ENCODE measurements around the gene UBE2E3. TPM values are rescaled to one million over a fixed set of nuclear protein-coding genes. Genes with fewer than 3 reads are reported as not detected.

Gene UBE2E3
- total and polyA plus RNA-seq, 2 of the 4 experiments (the other 2 are of a cell fraction): 106 to 114 TPM

DNA sequence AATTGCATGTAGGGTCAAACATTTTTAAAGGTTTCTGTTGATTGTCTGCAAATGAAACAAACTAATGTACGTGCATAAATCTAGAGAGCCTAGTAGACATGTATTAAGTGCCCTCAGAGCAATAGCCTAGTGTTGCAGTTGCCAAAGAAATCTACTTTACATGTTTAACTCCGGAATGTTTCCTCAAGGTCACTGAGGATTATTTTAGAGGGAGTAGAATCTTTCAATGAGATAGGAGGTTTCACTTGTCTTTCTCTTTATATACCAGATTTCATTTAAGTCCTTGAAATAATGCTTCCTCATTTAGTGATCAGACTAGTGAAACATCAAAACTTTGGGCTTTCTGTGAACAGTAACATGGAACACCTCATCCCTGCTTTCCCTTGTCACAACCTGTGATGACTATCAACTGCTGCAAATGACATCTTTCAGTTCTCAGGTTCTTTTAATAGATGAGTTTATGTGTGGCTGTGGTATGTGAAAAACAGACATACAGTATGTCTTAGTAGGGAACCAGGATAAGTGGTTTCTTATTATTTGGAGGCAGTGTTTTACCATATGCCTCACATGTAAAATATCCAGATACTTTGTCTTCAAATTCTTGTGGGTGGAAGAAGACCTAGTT, 5.5 kb downstream of the UBE2E3 start:
- Histone ChIP-seq H3K18ac (ENCODE audit: low read depth, low read length) (no peak overlapping the region; the same call in 1 of the 2 replicates), H2BK120ac (ENCODE audit: low read depth, low read length) (no peak overlapping the region), H3K4ac (ENCODE audit: low read depth, low read length) (no peak overlapping the region), H3K9ac (ENCODE audit: low read depth, low read length) (no peak overlapping the region; the same call in 1 of the 2 replicates), H3K4me2 (ENCODE audit: low read depth, low read length) (peak overlapping the region; percentile 12; the same call in 1 of the 2 replicates), H4K5ac (ENCODE audit: low read depth, low read length) (no peak overlapping the region), H3K4me1 (ENCODE audit: control insufficient read depth, insufficient read depth, low read length) (0 out of 2 replicates have a peak, but pooled peaks cover 2% of the 10 kb centered on the region), H3K9me1 (ENCODE audit: insufficient read depth, low read length) (no peaks in the 10 kb centered on the region; the same call in none of the 2 replicates), H2AK5ac (ENCODE audit: low read depth, low read length) (peak overlapping the region; percentile 60; the same call in 1 of the 2 replicates), H2AFZ (replicated peaks; ENCODE audit: low read length, poor library complexity) (no peak overlapping the region), H2BK20ac (ENCODE audit: low read depth, low read length) (no peak overlapping the region), H3K27me3 (ENCODE audit: control insufficient read depth, insufficient read depth, low read length) (no peaks in the 10 kb centered on the region), H3K27ac (ENCODE audit: insufficient read depth, low read length) (no peak overlapping the region), H3K23ac (ENCODE audit: low read depth, low read length) (peak overlapping the region; percentile 84; the same call in 1 of the 2 replicates), H3K4me3 (ENCODE audit: insufficient read depth, low read depth, low read length) (no peak overlapping the region), H3K9me3 (ENCODE audit: control insufficient read depth, insufficient read depth, low read length) (no peaks in the 10 kb centered on the region), H3K36me3 (ENCODE audit: control insufficient read depth, insufficient read depth, low read length) (peaks cover 1% of the 10 kb centered on the region; the same call in 1 of the 2 replicates), H2AK9ac (replicated peaks; ENCODE audit: low read depth, low read length, poor library complexity) (no peak overlapping the region), H4K8ac (ENCODE audit: low read depth in 2 of 2, low read length in 2 of 2) (no peak overlapping the region), H4K91ac (ENCODE audit: insufficient read depth, low read depth, low read length) (no peak overlapping the region), H3K56ac (ENCODE audit: extremely low read depth, insufficient read depth, low read length) (no peak overlapping the region), H3K14ac (replicated peaks; ENCODE audit: low read depth, low read length) (peak overlapping the region; percentile 87), H3K79me1 (ENCODE audit: low read depth in 1 of 2, low read length in 2 of 2) (peaks cover 0 to 47% of the 10 kb centered on the region in 2 experiments; a peak in 3 of 4 replicates), H2BK15ac (ENCODE audit: low read depth, low read length) (no peak overlapping the region; the same call in 2 of the 3 replicates), H2BK5ac (ENCODE audit: low read depth, low read length, poor library complexity, severe bottlenecking) (no peak overlapping the region), H4K20me1 (ENCODE audit: insufficient read depth, low read length) (peaks cover 11% of the 10 kb centered on the region)
- DNase-seq (no peak), ATAC-seq (ENCODE audit: low read depth) (no peak)
- no CpG with 5 or more reads among the region's 2 CpGs for whole genome bisulfite sequencing, 2 experiments (ENCODE audit: extremely low coverage in 2 of 2, insufficient read length in 1 of 2)
- POLR2A ChIA-PET (ENCODE audit: unreplicated experiment): no interaction called here
- dilution Hi-C loops (cut with HindIII; ENCODE audit: low sequenced_read_pairs, unreplicated experiment) (no loop called here), in situ Hi-C loops (cut with MboI; ENCODE audit: low sequenced_read_pairs) (loop anchor here (10.0 kb wide), 1 partner anchor 861 kb away; no protein-coding TSS in a partner anchor), intact Hi-C loops (cut with micrococcal nuclease) (no loop called here)
- CTCF ChIA-PET: no interaction called here
- BruUV-seq (replicated peaks): no TSS peak
- TF ChIP-seq RAD21 (IDR thresholded peaks at IDR 0.05; ENCODE audit: low read length) (no peak), RFX5 (IDR thresholded peaks at IDR 0.05; ENCODE audit: low read depth, low read length) (no peak), MAZ (IDR thresholded peaks at IDR 0.05; ENCODE audit: borderline replicate concordance, low read depth, low read length) (no peak), FOS (IDR thresholded peaks at IDR 0.05; ENCODE audit: low read depth, low read length) (no peak), MAFK (IDR thresholded peaks at IDR 0.05; ENCODE audit: low read depth, low read length) (no peak), CEBPB (IDR thresholded peaks at IDR 0.05; ENCODE audit: low read depth, low read length) (no peak), USF2 (IDR thresholded peaks at IDR 0.05; ENCODE audit: low read depth, low read length) (no peak), NFE2L2 (IDR thresholded peaks at IDR 0.05; ENCODE audit: low read depth, low read length) (no peak), CHD1 (IDR thresholded peaks at IDR 0.05; ENCODE audit: low read depth, low read length) (no peak), BHLHE40 (IDR thresholded peaks at IDR 0.05; ENCODE audit: low read depth, low read length) (no peak), RCOR1 (IDR thresholded peaks at IDR 0.05; ENCODE audit: insufficient replicate concordance, low read length) (no peak), POLR2A (IDR thresholded peaks at IDR 0.05; ENCODE audit: low read depth, low read length) (no peak), MXI1 (IDR thresholded peaks at IDR 0.05; ENCODE audit: borderline replicate concordance, low read depth, low read length) (no peak), CTCF (conservative IDR thresholded peaks at IDR 0.05; ENCODE audit: low read depth, low read length) (no peak)
- TF ChIP-seq, protein P1, sequence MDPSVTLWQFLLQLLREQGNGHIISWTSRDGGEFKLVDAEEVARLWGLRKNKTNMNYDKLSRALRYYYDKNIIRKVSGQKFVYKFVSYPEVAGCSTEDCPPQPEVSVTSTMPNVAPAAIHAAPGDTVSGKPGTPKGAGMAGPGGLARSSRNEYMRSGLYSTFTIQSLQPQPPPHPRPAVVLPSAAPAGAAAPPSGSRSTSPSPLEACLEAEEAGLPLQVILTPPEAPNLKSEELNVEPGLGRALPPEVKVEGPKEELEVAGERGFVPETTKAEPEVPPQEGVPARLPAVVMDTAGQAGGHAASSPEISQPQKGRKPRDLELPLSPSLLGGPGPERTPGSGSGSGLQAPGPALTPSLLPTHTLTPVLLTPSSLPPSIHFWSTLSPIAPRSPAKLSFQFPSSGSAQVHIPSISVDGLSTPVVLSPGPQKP (IDR thresholded peaks at IDR 0.05; ENCODE audit: borderline replicate concordance, low read depth, low read length): no peak
